Left cardiac atrium (tissue), 4 donors: Measurements from ENCODE around the gene PTPN4. TPM values are rescaled to one million over a fixed set of nuclear protein-coding genes. Genes with fewer than 3 reads are reported as not detected.
A peak's percentile ranks its signal among the peaks of the same experiment; 100 is the strongest.

Experiments
- ATAC-seq, 2 donors: fragments of 200-7000 bp; cut with Tn5 transposase; one replicate each; pipeline ENCODE4 v1.9.1; 2020; ENCODE audit warnings: mild to moderate bottlenecking in 2 of 2, moderate library complexity in 2 of 2
- DNase-seq: peaks from one replicate; pipeline ENCODE4 v3.0.0-alpha.2; 2020
- intact Hi-C, 2 donors: fragments of 100-400 bp; cut with DNase I; formaldehyde crosslinking; loops; one replicate each; pipeline versions ENCODE4 v1.14.1 to v1.15.1; 2022 to 2023
- total RNA-seq, 2 donors: library from RNA; stranded (reverse); fragmentation: NEBNext Ultra II Directional; extraction: Animal tissue kit (Norgen Biotek cat#: 25700); gene quantifications; one replicate each; pipeline ENCODE4 v1.2.1, GENCODE V29; 2021
- donor health status: DM: no; HTN: yes; CAD: no.
- donor health status: DM: no; HTN: yes; CAD: no; lungs with severe emphysema.
- donor health status: DM: yes; HTN: yes; CAD: no.
- donor health status: Dilated cardiomyopathy.

The PTPN4 gene
- total RNA-seq, 2 donors from 2014 or later, result 33.0 TPM

GRCh38 chr2:119728421-119728820 is 31.3 kb upstream of the PTPN4 start:
- no peak for ATAC-seq
- intact Hi-C loops, result no loop called here
- DNase-seq, result no peak

GRCh38 chr2:119730671-119731177 is 29.0 kb upstream of the PTPN4 start:
- no peak for DNase-seq
- ATAC-seq, result no peak
- intact Hi-C loops, result no loop called here

DNA sequence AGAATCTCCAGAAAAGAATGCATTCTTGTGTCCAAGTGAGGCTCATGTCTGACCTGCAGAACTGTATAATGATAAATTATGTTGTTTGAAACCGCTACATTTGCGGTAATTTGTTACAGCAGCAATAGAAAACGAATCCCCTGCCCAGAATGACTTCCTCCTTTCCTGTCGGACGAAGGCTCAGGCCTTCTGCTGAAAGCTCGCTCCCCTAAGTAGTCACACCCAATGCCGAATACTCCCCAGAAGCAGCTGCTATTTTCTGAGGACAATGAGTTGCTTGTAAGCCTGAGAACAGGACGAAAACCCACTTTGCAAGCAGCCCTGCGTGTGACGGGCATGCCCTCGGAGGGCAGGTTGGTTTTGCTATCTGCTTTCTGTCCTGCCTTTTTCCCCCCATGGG is 27.7 kb upstream of the PTPN4 start:
- DNase-seq, result no peak
- ATAC-seq, result no peak
- intact Hi-C loops, result no loop called here

- no peak for DNase-seq
- no peak for ATAC-seq
- intact Hi-C loops, result no loop called here
These were observed 27.0 kb upstream of the PTPN4 start for GRCh38 chr2:119732601-119733164.

DNA sequence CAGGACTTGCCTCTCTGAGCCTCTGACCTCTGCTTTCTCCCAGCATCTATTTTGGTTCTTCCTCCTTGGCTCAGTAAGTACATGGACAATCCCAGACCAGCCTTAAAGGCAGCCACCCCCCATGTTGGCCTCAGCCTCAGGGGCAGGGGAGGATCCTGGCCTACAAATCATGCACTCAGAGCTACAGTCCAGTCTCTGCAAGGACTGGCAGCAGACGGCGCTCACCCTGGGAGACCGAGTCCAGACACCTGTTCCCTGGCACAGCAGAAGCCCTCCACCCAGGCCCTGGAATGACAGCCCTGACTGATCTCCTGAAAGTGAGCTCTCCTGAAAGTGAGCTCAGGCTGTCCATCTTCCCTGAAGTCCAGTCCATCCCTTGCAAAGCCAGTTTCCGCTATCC is 25.7 kb upstream of the PTPN4 start:
- intact Hi-C loops, result no loop called here
- ATAC-seq (peak in 1 of 2 donors; percentile 35), DNase-seq (no peak)

DNA sequence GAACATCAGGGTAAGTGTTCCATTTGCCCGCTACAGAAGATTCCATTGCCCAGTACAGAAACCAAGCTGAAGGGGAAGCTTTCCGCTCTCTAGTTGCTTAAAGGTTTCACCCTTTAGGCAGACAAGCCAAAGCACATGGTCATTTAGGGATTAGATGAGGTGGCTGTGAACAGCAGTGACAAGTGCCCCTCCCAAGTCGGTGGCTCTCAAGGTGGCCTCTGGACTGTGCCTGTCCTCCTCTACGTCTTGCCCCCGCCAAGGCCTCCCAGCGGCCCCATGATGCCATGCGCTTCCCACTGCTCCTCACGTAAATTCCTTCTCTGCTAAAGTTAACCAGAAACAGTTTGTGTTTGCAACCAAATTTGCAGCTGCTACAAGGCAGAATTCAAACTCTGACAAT is 24.2 kb upstream of the PTPN4 start:
- ATAC-seq (no peak), DNase-seq (no peak)
- intact Hi-C loops, result no loop called here

- ATAC-seq (no peak), DNase-seq (no peak)
These were observed 23.7 kb upstream of the PTPN4 start for GRCh38 chr2:119736021-119736420.

DNA sequence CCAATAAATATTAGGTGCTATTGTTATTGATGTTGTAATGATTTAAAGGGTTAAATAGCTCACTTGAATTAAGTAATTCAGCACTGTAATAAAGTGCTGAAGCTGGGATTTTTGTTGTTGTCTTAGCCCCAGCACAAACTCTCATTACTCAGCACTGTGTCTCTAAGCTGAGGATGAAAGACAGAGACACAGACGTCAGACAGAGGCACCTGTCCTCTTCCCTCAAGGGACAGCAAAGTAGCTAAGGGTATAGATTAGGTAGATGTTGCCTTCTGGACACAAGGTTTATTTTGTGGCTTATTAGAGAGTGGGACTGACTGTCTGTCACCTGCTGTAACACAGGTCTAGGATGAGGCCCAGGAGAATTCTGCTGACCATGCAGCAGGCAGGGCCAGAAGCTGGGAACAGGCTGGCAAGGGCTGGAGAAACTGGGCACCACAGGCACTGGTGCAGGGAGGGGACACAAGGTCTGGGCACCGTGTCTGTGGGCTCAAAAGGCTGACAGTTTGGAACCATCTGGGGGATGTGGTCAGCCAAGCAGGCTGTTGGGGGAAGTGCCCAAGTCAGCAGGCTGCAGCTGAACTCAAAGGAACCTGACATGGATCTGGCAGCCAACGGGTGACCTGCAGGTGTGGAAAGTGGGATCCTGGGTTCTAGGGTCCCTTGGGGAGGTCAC is 20.0 kb upstream of the PTPN4 start:
- DNase-seq, result no peak
- intact Hi-C loops, result no loop called here
- ATAC-seq, result no peak

More at GRCh38 chr2:119736021-119736420, 23.7 kb upstream of the PTPN4 start:
- intact Hi-C loops, result no loop called here

GRCh38 chr2:119741001-119741400 is 18.7 kb upstream of the PTPN4 start:
- ATAC-seq (no peak), DNase-seq (no peak)
- intact Hi-C loops, result no loop called here

DNA sequence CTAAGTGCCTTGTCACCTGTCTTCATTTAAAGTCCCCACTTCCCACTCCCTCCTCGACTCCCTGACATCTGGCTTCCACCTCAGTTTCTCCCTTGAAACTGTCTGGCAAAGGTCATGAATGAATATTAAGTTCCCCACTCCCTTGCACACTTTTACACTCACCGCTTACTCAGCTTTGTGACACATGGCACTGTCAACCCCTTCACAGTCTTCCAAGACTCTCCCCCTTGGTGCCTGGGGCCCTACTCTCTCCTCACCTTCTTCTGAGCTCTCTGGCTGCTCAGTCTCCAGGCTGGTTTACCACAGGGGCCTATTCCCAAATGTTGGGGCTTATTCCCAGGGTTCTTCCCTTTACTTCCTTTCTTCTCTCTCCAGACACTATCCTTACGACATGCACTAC is 17.9 kb upstream of the PTPN4 start:
- intact Hi-C loops, result no loop called here
- ATAC-seq, result no peak
- no peak for DNase-seq

GRCh38 chr2:119744335-119744939 is 15.3 kb upstream of the PTPN4 start:
- intact Hi-C loops, result no loop called here
- DNase-seq (no peak), ATAC-seq (peak; percentile 15 to 67)

GRCh38 chr2:119745566-119745965 is 14.2 kb upstream of the PTPN4 start:
- intact Hi-C loops, result no loop called here
- no peak for DNase-seq
- ATAC-seq, result no peak

GRCh38 chr2:119746836-119747686 is 12.7 kb upstream of the PTPN4 start:
- intact Hi-C loops, result no loop called here
- peak in 1 of 2 donors; percentile 44 for ATAC-seq

GRCh38 chr2:119748135-119748534 is 11.6 kb upstream of the PTPN4 start:
- intact Hi-C loops, result no loop called here
- no peak for DNase-seq
- no peak for ATAC-seq

More at GRCh38 chr2:119746836-119747686, 12.7 kb upstream of the PTPN4 start:
- no peak for DNase-seq

GRCh38 chr2:119749477-119750012 is 10.2 kb upstream of the PTPN4 start:
- intact Hi-C loops, result no loop called here
- ATAC-seq, result no peak
- DNase-seq, result no peak

- ATAC-seq, result no peak
- DNase-seq, result no peak
- intact Hi-C loops, result no loop called here
These were observed 8.0 kb upstream of the PTPN4 start for GRCh38 chr2:119751706-119752105.

- DNase-seq (no peak), ATAC-seq (peak; percentile 33 to 73)
- intact Hi-C loops, result loop anchor here in 1 of 2 donors (1.0 kb wide), 1 partner anchor 70 kb away; no protein-coding TSS in a partner anchor
These were observed 6.4 kb upstream of the PTPN4 start for GRCh38 chr2:119753041-119753929.

DNA sequence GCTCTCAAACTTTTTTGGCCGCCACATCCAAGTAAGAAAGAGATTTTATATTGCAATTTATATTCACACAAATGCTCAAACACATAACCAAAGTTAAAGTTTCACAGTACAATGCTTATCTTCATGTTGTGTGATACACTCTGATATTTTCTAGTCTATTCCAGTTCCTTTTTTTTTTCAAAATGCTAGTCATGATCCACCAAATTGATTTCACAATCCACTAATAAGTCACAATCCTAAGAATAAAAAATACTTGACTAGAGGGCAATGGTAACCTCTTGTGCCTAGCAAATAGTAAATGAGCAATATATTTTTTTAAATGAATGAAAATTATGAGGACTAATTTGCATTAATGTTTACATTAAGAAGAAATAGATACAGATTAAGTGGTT is 5.8 kb upstream of the PTPN4 start:
- DNase-seq (no peak), ATAC-seq (no peak)
- intact Hi-C loops, result loop anchor here in 1 of 2 donors (1.0 kb wide), 1 partner anchor 69 kb away; no protein-coding TSS in a partner anchor
